Panc1 (cell line): ENCODE results near the gene AMOTL1. TPM values are rescaled to one million over a fixed set of nuclear protein-coding genes. Genes with fewer than 3 reads are reported as not detected.

Experiments
- ATAC-seq: fragments of 200-7000 bp; cut with Tn5 transposase; 2 replicates; pipeline ENCODE4 v1.9.1; 2020; ENCODE audit warnings: mild to moderate bottlenecking, moderate library complexity
- BruUV-seq: library from RNA; stranded (reverse); fragments of 400-500 nt; replicated peaks from 2 replicates; lab custom pipeline; 2021; lab: Mats Ljungman, UMichigan
- CTCF ChIA-PET: fragments of 300-600 bp; sonication (Branson Sonifier 250); formaldehyde crosslinking; loops from one replicate; lab custom pipeline; 2022; ENCODE audit warnings: antibody characterized with exemption; lab: Charles Lee
- POLR2A ChIA-PET: fragments of 300-600 bp; sonication (Branson Sonifier 250); formaldehyde crosslinking; loops from one replicate; lab custom pipeline; 2022; ENCODE audit warnings: antibody characterized with exemption; lab: Charles Lee
- DNase-seq: peaks from one replicate; pipeline ENCODE4 v3.0.0-alpha.2; 2010; ENCODE audit warnings: low read depth, low spot score
- H3K27ac ChIP-seq: 2 replicates; pipeline ENCODE4 v1.5.1; 2011; ENCODE audit warnings: mild to moderate bottlenecking, low read length, inconsistent platforms
- H3K27me3 ChIP-seq: fragments of 200-500 bp; sonication (Bioruptor generic); 2 replicates; pipeline ENCODE4 v1.6.0; 2014; ENCODE audit warnings: low read length, inconsistent platforms; ENCODE audit not compliant: control insufficient read depth, insufficient read depth
- H3K36me3 ChIP-seq: fragments of 200-500 bp; sonication (Bioruptor generic); 2 replicates; pipeline ENCODE4 v1.5.1; 2014; ENCODE audit warnings: inconsistent platforms, mild to moderate bottlenecking, low read length, moderate library complexity; ENCODE audit not compliant: control insufficient read depth, insufficient read depth
- H3K4me1 ChIP-seq: 2 replicates; pipeline ENCODE4 v1.5.1; 2011; ENCODE audit warnings: inconsistent platforms, mild to moderate bottlenecking, low read length, moderate library complexity; ENCODE audit not compliant: control insufficient read depth, insufficient read depth
- H3K4me3 ChIP-seq, 2 experiments: 2 replicates each; pipeline ENCODE4 v1.5.1; 2011 to 2012; ENCODE audit warnings: low read depth in 2 of 2, low read length in 2 of 2, mild to moderate bottlenecking in 2 of 2, inconsistent platforms in 1 of 2, moderate library complexity in 1 of 2
- H3K9me3 ChIP-seq: fragments of 200-500 bp; sonication (Bioruptor generic); 2 replicates; pipeline ENCODE4 v1.5.1; 2014; ENCODE audit warnings: low read depth, mild to moderate bottlenecking, inconsistent platforms, low read length, moderate library complexity; ENCODE audit not compliant: control insufficient read depth, insufficient read depth
- CTCF ChIP-seq: fragments of 450-650 bp; IDR thresholded peaks from 2 replicates; pipeline ENCODE4 v1.5.1; 2017; ENCODE audit warnings: mild to moderate bottlenecking
- POLR2AphosphoS5 ChIP-seq: IDR thresholded peaks from 2 replicates; pipeline ENCODE4 v1.6.1; 2012; ENCODE audit warnings: mild to moderate bottlenecking, low read depth, low read length, moderate library complexity
- REST ChIP-seq, 2 experiments: IDR thresholded peaks; 2 replicates each; pipeline ENCODE4 v1.6.1; 2011 to 2012; ENCODE audit warnings: low read depth in 2 of 2, control low read depth in 1 of 2, low read length in 1 of 2, mild to moderate bottlenecking in 1 of 2, moderate library complexity in 1 of 2; ENCODE audit not compliant: insufficient read depth in 1 of 2
- SIN3A ChIP-seq: IDR thresholded peaks from 2 replicates; pipeline ENCODE4 v1.6.1; 2012; ENCODE audit warnings: low read depth, mild to moderate bottlenecking, low read length, moderate library complexity, borderline replicate concordance; ENCODE audit not compliant: insufficient read depth
- TCF7L2 ChIP-seq: IDR thresholded peaks from 2 replicates; pipeline ENCODE4 v1.6.1; 2011; ENCODE audit warnings: mild to moderate bottlenecking, low read depth, low read length, inconsistent platforms
- in situ Hi-C: cut with HindIII; loops from 2 replicates; pipeline ENCODE4 v1.10.0; 2016; ENCODE audit warnings: low sequenced_read_pairs, low pct_unique_long_range_greater_than_20kb
- intact Hi-C: fragments of 100-400 bp; cut with micrococcal nuclease; formaldehyde crosslinking; loops from one replicate; pipeline ENCODE4 v1.10.0; 2022; ENCODE audit not compliant: unreplicated experiment
- total RNA-seq: library from RNA; stranded (reverse); gene quantifications from one replicate; pipeline ENCODE4 v1.2.1, GENCODE V29; 2021; ENCODE audit not compliant: unreplicated experiment

AMOTL1 gene
- total RNA-seq, 1 experiment from 2014 or later, result 16.0 TPM

- H3K27me3 ChIP-seq, result 0 out of 2 replicates have a peak, but pooled peaks cover 2% of the 10 kb centered on the region
- DNase-seq (no peak), ATAC-seq (no peak)
- no peaks in the 10 kb centered on the region for H3K36me3 ChIP-seq
- no peak overlapping the region for H3K27ac ChIP-seq
- peaks cover 5% of the 10 kb centered on the region for H3K4me1 ChIP-seq
- ChIA-PET CTCF (no interaction called here), POLR2A (no interaction called here)
- H3K4me3 ChIP-seq, result no peak overlapping the region
- BruUV-seq, result no TSS peak
- H3K9me3 ChIP-seq, result no peaks in the 10 kb centered on the region
- TF ChIP-seq POLR2AphosphoS5 (no peak), SIN3A (no peak), CTCF (no peak), TCF7L2 (no peak), REST (IDR thresholded peaks at IDR 0.05; ENCODE audit: insufficient read depth in 1 of 2, low read depth in 2 of 2, low read length in 1 of 2) (no peak)
- in situ Hi-C loops (no loop called here), intact Hi-C loops (no loop called here)
These were observed 31.6 kb downstream of the AMOTL1 start for GRCh38 chr11:94799726-94800125.

GRCh38 chr11:94800414-94800813 is 32.3 kb downstream of the AMOTL1 start:
- no peak for DNase-seq
- in situ Hi-C loops (no loop called here), intact Hi-C loops (no loop called here)
- BruUV-seq, result no TSS peak
- ChIA-PET CTCF (no interaction called here), POLR2A (no interaction called here)
- H3K27me3 ChIP-seq, result 0 out of 2 replicates have a peak, but pooled peaks cover 1% of the 10 kb centered on the region
- H3K4me3 ChIP-seq, result no peak overlapping the region
- H3K4me1 ChIP-seq, result peaks cover 1% of the 10 kb centered on the region; the same call in 1 of the 2 replicates
- no peak overlapping the region for H3K27ac ChIP-seq
- no peaks in the 10 kb centered on the region for H3K9me3 ChIP-seq
- no peak for TF ChIP-seq POLR2AphosphoS5
- H3K36me3 ChIP-seq, result no peaks in the 10 kb centered on the region
- ATAC-seq, result no peak

GRCh38 chr11:94801866-94802460 is 33.8 kb downstream of the AMOTL1 start:
- no peak for DNase-seq
- no peaks in the 10 kb centered on the region for H3K4me1 ChIP-seq
- CTCF ChIA-PET, result no interaction called here
- intact Hi-C loops (no loop called here), in situ Hi-C loops (no loop called here)
- TF ChIP-seq POLR2AphosphoS5, result no peak
- no peak for TF ChIP-seq SIN3A
- no peak for TF ChIP-seq CTCF
- TF ChIP-seq REST (IDR thresholded peaks at IDR 0.05; ENCODE audit: insufficient read depth in 1 of 2, low read depth in 2 of 2, low read length in 1 of 2), result no peak
- TF ChIP-seq TCF7L2, result no peak
- H3K36me3 ChIP-seq, result no peaks in the 10 kb centered on the region
- POLR2A ChIA-PET, result no interaction called here
- no peak overlapping the region for H3K27ac ChIP-seq
- no peak overlapping the region for H3K4me3 ChIP-seq
- no peaks in the 10 kb centered on the region for H3K27me3 ChIP-seq
- no TSS peak for BruUV-seq
- no peaks in the 10 kb centered on the region for H3K9me3 ChIP-seq
- ATAC-seq, result no peak
